ENCODE data around the gene ZNF513. TPM values are rescaled to one million over a fixed set of nuclear protein-coding genes. Genes with fewer than 3 reads are reported as not detected.

The ZNF513 gene
- polyA plus RNA-seq, 2 of the 4 experiments (the other 2 are of a cell fraction): 10.8 to 22.7 TPM

DNA sequence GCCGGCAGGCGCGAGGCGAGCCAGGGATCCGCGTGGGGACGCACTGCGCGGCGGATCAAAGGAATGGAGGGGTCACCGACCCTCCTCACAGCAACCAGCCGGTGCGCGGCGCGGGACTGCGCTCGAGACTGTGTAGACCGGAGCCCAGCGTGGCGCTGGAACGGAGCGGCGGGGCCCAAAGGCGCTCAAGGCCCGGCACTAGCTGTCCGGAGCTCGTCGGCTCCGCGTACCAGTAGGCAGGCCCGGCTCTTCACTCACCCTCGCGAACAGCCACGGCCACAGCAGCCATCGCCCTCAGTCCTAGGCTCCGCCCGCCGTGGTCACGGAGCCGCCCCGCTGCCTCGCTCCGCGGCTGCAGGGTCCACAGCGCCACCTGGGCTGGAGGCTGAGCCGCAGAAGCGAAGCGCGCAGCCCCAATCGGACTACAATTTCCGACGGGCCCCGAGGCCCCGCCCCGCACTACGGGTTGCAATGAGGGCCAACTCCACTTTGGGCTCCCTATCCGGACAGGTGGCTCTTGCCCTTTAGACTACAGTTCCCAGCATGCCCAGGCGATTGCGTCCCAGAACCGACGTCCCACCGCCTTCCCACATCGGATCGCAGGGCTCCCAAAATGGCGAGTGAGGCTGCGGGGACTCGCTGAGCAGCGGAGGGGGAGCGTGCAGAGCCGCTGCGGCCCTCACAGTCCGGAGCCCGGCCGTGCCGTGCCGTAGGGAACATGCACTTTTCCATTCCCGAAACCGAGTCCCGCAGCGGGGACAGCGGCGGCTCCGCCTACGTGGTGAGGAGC lies 10.3 kb downstream of the ZNF513 start, which contains the start of the genes EIF2B4 and SNX17 (continued):
- TF ChIP-seq HOXB5 (CRISPR knock-in tag; IDR thresholded peaks at IDR 0.05) (no peak), NR3C1 (IDR thresholded peaks at IDR 0.05) (no peak), FOXS1 (CRISPR knock-in tag; IDR thresholded peaks at IDR 0.05) (no peak), TFCP2L1 (CRISPR knock-in tag; IDR thresholded peaks at IDR 0.05) (no peak), BHLHE40 (IDR thresholded peaks at IDR 0.05; ENCODE audit: low read depth, low read length) (no peak), USF2 (IDR thresholded peaks at IDR 0.05) (no peak), FOSL2 (IDR thresholded peaks at IDR 0.05) (no peak), FOSL2 (CRISPR knock-in tag; IDR thresholded peaks at IDR 0.05) (peak; percentile 44; the same call in 1 of the 2 replicates), ESRRA (IDR thresholded peaks at IDR 0.05; ENCODE audit: borderline replicate concordance, low read length) (no peak), RFX5 (IDR thresholded peaks at IDR 0.05) (no peak; the same call in 1 of the 2 replicates), KDM1A (IDR thresholded peaks at IDR 0.05; ENCODE audit: low read depth) (no peak), EP300 (IDR thresholded peaks at IDR 0.05) (peak in 1 of 2 experiments; percentile 24; a peak in 1 of 5 replicates), NPAS2 (CRISPR knock-in tag; IDR thresholded peaks at IDR 0.05; ENCODE audit: borderline replicate concordance) (no peak), MYC (IDR thresholded peaks at IDR 0.05; ENCODE audit: borderline replicate concordance, low read length) (peak; percentile 94), RAD21 (conservative IDR thresholded peaks at IDR 0.05 in 1 of 2, IDR thresholded peaks at IDR 0.05 in 1 of 2) (peak; percentile 58; a peak in 3 of 5 replicates), E2F6 (IDR thresholded peaks at IDR 0.05; ENCODE audit: borderline replicate concordance, low read depth) (0 out of 2 replicates have a peak, but pooled peaks have one; percentile 13), JUN (IDR thresholded peaks at IDR 0.05) (peak; percentile 87 to 97), EHF (CRISPR knock-in tag; IDR thresholded peaks at IDR 0.05) (no peak), RARB (CRISPR knock-in tag; IDR thresholded peaks at IDR 0.05) (no peak), GATA3 (IDR thresholded peaks at IDR 0.05; ENCODE audit: borderline replicate concordance) (no peak; the same call in 1 of the 2 replicates), TP53 (CRISPR knock-in tag; IDR thresholded peaks at IDR 0.05) (no peak), FOSB (CRISPR knock-in tag; IDR thresholded peaks at IDR 0.05) (no peak), ZSCAN20 (CRISPR knock-in tag; IDR thresholded peaks at IDR 0.05) (no peak), SMC3 (IDR thresholded peaks at IDR 0.05) (peak; percentile 47; the same call in 2 of the 3 replicates), RNF2 (IDR thresholded peaks at IDR 0.05; ENCODE audit: borderline replicate concordance, low read depth) (no peak), HOXB13 (CRISPR knock-in tag; IDR thresholded peaks at IDR 0.05; ENCODE audit: low read depth) (no peak), CHD2 (IDR thresholded peaks at IDR 0.05; ENCODE audit: low read length, partially characterized antibody) (peak; percentile 21)
- TF ChIP-seq, protein P1, sequence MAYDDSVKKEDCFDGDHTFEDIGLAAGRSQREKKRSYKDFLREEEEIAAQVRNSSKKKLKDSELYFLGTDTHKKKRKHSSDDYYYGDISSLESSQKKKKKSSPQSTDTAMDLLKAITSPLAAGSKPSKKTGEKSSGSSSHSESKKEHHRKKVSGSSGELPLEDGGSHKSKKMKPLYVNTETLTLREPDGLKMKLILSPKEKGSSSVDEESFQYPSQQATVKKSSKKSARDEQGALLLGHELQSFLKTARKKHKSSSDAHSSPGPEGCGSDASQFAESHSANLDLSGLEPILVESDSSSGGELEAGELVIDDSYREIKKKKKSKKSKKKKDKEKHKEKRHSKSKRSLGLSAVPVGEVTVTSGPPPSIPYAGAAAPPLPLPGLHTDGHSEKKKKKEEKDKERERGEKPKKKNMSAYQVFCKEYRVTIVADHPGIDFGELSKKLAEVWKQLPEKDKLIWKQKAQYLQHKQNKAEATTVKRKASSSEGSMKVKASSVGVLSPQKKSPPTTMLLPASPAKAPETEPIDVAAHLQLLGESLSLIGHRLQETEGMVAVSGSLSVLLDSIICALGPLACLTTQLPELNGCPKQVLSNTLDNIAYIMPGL (CRISPR knock-in tag; IDR thresholded peaks at IDR 0.05; ENCODE audit: borderline replicate concordance): no peak
- TF ChIP-seq, protein P2, sequence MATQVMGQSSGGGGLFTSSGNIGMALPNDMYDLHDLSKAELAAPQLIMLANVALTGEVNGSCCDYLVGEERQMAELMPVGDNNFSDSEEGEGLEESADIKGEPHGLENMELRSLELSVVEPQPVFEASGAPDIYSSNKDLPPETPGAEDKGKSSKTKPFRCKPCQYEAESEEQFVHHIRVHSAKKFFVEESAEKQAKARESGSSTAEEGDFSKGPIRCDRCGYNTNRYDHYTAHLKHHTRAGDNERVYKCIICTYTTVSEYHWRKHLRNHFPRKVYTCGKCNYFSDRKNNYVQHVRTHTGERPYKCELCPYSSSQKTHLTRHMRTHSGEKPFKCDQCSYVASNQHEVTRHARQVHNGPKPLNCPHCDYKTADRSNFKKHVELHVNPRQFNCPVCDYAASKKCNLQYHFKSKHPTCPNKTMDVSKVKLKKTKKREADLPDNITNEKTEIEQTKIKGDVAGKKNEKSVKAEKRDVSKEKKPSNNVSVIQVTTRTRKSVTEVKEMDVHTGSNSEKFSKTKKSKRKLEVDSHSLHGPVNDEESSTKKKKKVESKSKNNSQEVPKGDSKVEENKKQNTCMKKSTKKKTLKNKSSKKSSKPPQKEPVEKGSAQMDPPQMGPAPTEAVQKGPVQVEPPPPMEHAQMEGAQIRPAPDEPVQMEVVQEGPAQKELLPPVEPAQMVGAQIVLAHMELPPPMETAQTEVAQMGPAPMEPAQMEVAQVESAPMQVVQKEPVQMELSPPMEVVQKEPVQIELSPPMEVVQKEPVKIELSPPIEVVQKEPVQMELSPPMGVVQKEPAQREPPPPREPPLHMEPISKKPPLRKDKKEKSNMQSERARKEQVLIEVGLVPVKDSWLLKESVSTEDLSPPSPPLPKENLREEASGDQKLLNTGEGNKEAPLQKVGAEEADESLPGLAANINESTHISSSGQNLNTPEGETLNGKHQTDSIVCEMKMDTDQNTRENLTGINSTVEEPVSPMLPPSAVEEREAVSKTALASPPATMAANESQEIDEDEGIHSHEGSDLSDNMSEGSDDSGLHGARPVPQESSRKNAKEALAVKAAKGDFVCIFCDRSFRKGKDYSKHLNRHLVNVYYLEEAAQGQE (IDR thresholded peaks at IDR 0.05): no peak
- TF ChIP-seq, protein P3, sequence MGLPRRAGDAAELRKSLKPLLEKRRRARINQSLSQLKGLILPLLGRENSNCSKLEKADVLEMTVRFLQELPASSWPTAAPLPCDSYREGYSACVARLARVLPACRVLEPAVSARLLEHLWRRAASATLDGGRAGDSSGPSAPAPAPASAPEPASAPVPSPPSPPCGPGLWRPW (IDR thresholded peaks at IDR 0.05): no peak
- TF ChIP-seq, protein P4, sequence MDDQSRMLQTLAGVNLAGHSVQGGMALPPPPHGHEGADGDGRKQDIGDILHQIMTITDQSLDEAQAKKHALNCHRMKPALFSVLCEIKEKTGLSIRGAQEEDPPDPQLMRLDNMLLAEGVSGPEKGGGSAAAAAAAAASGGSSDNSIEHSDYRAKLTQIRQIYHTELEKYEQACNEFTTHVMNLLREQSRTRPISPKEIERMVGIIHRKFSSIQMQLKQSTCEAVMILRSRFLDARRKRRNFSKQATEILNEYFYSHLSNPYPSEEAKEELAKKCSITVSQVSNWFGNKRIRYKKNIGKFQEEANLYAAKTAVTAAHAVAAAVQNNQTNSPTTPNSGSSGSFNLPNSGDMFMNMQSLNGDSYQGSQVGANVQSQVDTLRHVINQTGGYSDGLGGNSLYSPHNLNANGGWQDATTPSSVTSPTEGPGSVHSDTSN (IDR thresholded peaks at IDR 0.05): 0 out of 2 replicates have a peak, but pooled peaks have one; percentile 56
- TF ChIP-seq, protein P5, sequence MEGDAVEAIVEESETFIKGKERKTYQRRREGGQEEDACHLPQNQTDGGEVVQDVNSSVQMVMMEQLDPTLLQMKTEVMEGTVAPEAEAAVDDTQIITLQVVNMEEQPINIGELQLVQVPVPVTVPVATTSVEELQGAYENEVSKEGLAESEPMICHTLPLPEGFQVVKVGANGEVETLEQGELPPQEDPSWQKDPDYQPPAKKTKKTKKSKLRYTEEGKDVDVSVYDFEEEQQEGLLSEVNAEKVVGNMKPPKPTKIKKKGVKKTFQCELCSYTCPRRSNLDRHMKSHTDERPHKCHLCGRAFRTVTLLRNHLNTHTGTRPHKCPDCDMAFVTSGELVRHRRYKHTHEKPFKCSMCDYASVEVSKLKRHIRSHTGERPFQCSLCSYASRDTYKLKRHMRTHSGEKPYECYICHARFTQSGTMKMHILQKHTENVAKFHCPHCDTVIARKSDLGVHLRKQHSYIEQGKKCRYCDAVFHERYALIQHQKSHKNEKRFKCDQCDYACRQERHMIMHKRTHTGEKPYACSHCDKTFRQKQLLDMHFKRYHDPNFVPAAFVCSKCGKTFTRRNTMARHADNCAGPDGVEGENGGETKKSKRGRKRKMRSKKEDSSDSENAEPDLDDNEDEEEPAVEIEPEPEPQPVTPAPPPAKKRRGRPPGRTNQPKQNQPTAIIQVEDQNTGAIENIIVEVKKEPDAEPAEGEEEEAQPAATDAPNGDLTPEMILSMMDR (IDR thresholded peaks at IDR 0.05): peak; percentile 94

All from A549 (cell line).